Activated T-cell treated with anti-CD3 and anti-CD28 coated beads, Interleukin-2, amount 50 U/mL, for 24 hours (primary cell): Measurements from ENCODE around the gene GLYATL3.

Source experiments
- DNase-seq: peaks from one replicate; pipeline ENCODE4 v3.0.0-alpha.2; 2020
- H3K27ac Mint-ChIP-seq: 2 replicates; pipeline ENCODE4 v1.8.0; 2020; ENCODE audit warnings: mild to moderate bottlenecking, mixed read lengths
- H3K27me3 Mint-ChIP-seq: 2 replicates; pipeline ENCODE4 v1.8.0; 2020; ENCODE audit warnings: mixed read lengths
- H3K36me3 Mint-ChIP-seq: 2 replicates; pipeline ENCODE4 v1.8.0; 2020; ENCODE audit warnings: low read depth, mixed read lengths
- H3K4me1 Mint-ChIP-seq: 2 replicates; pipeline ENCODE4 v1.8.0; 2020; ENCODE audit warnings: low read depth, mixed read lengths
- H3K4me3 Mint-ChIP-seq: 2 replicates; pipeline ENCODE4 v1.8.0; 2020; ENCODE audit warnings: mild to moderate bottlenecking, moderate library complexity, mixed read lengths
- H3K9me3 Mint-ChIP-seq: 2 replicates; pipeline ENCODE4 v1.8.0; 2020; ENCODE audit warnings: mixed read lengths

GLYATL3 gene

DNA sequence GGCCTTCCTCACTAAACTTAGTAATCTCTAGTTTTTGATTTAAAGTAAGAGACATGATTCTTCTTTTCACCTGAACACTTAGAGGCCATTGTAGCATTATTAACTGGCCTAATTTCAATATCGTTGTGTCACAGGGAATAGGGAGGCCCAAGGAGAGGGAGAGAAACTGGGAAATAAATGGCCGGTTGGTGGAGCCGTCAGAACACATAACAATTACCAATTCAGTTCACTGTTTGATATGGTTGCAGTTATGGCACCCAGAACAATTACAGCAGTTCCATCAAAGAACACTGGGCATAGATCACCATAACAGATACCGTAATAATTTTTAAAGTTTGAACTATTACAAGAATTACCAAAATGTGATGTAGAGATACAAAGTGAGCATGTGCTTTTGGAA, 9.1 kb upstream of the GLYATL3 start:
- no peaks in the 10 kb centered on the region for H3K27me3 Mint-ChIP-seq
- DNase-seq: no peak
- no peaks in the 10 kb centered on the region for H3K4me1 Mint-ChIP-seq
- peaks cover 62% of the 10 kb centered on the region for H3K36me3 Mint-ChIP-seq
- H3K27ac Mint-ChIP-seq: no peak overlapping the region
- H3K9me3 Mint-ChIP-seq: no peaks in the 10 kb centered on the region
- no peak overlapping the region for H3K4me3 Mint-ChIP-seq

DNA sequence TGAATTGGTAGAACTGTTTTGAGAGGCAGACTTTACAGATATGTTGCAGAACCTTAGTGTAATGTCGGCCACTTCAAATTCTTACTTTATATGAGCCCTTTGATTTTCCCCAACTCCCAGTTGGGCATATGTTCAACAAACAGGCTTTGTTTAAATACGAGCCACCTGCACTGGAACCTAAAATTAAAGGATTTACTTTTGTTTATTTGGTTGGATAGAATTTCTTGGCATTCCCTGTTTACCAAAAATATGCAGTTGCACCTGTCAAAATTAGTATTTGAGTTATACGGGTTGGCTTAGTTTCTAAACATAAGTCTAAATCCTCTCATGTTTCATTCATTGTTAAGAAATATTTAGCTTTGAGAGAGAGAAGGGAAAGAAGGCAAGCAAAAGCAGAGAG, 2.4 kb upstream of the GLYATL3 start:
- Mint-ChIP-seq H3K4me1 (no peaks in the 10 kb centered on the region), H3K9me3 (no peaks in the 10 kb centered on the region), H3K4me3 (no peak overlapping the region), H3K27me3 (no peaks in the 10 kb centered on the region), H3K36me3 (peaks cover 15% of the 10 kb centered on the region), H3K27ac (no peak overlapping the region)
- DNase-seq: no peak

DNA sequence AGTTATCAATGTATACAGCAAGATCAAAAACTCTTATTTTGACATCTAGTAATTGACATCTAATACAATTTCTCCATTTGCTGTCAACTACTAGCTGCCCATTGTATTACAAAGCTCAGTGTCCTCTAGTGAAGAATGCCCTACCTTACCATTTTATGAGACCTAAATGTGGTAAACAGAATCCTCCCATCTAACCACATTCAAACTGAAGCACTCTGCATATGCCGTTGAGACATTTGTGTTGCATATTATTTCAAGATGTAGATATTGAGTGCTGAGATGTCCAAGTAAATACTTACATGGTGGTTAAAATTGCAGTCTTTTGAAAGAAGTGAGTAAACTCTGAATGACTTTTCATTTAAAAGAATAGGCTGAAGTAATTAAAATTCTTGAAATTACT, 597 bp upstream of the GLYATL3 start:
- no peak overlapping the region for H3K4me3 Mint-ChIP-seq
- H3K4me1 Mint-ChIP-seq: no peaks in the 10 kb centered on the region
- no peaks in the 10 kb centered on the region for H3K27me3 Mint-ChIP-seq
- H3K36me3 Mint-ChIP-seq: no peaks in the 10 kb centered on the region
- no peaks in the 10 kb centered on the region for H3K9me3 Mint-ChIP-seq
- DNase-seq: no peak
- no peak overlapping the region for H3K27ac Mint-ChIP-seq

DNA sequence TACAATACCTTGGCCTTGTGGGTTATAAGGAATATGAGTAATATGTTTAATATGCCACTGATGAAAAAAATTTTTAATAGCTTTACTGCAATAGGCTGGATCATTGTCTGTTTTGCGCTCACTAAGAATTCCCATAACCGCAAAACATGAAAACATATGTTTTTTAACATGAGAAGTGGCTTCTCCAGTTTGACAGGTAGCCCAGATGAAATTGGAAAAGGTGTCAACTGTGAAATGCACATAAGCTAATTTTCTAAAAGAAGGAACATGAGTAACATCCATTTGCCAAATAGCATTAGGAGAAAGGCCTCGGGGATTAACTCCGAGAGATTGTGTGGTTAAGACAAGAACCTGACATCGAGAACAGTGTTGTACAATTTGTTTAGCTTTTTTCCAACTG, 4.9 kb downstream of the GLYATL3 start:
- Mint-ChIP-seq H3K4me1 (no peaks in the 10 kb centered on the region), H3K9me3 (no peaks in the 10 kb centered on the region), H3K4me3 (no peak overlapping the region), H3K27me3 (peaks cover 26% of the 10 kb centered on the region), H3K36me3 (no peaks in the 10 kb centered on the region), H3K27ac (no peak overlapping the region)
- DNase-seq: no peak

DNA sequence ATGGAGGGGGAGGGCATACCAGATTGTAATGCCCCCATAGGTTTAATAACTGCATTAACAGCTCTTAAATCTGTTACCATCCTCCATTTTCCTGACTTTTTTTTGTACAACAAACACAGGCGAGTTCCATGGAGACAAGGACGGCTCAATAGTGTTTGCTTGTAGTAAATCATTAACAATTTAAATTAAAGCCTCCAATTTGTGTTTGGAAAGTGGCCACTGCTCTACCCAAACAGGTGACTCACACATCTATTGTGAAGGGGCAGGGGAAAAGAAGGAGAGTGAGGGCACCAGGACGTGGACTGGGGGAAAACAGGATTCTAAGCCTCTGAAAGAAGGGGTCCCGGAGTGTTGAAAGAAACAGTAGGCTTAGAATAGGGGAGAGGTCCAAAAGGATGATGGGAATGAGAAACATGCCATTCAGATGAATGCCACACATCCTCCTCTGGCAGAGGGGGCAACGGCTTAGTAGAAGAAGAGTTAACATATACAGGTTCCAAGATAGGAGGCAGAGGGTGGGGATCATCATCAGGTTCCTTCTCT, 6.9 kb downstream of the GLYATL3 start:
- DNase-seq: no peak
- Mint-ChIP-seq H3K4me1 (no peaks in the 10 kb centered on the region), H3K36me3 (no peaks in the 10 kb centered on the region), H3K27me3 (peaks cover 26% of the 10 kb centered on the region), H3K4me3 (no peak overlapping the region), H3K27ac (no peak overlapping the region), H3K9me3 (no peaks in the 10 kb centered on the region)

DNA sequence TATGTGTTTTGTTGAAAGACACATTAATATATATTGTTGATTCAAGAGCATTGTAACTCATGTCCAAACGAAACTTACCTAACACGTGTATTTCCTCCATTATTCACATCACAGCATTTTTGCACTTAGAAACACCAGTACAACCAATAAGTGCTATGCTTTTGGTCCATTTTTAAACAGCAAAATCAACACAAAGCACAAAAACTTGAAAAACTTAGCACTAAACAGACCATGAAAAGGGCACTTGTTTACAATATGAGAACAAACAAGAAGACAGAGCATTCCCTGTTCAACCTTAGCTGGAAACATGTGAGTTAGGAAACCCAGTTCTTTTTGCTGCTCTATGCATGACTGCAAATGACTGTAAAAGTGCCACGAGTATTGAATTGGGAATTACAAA, 9.6 kb downstream of the GLYATL3 start:
- Mint-ChIP-seq H3K36me3 (no peaks in the 10 kb centered on the region), H3K27me3 (peaks cover 36% of the 10 kb centered on the region), H3K4me3 (no peak overlapping the region), H3K9me3 (no peaks in the 10 kb centered on the region), H3K27ac (no peak overlapping the region), H3K4me1 (no peaks in the 10 kb centered on the region)
- no peak for DNase-seq

DNA sequence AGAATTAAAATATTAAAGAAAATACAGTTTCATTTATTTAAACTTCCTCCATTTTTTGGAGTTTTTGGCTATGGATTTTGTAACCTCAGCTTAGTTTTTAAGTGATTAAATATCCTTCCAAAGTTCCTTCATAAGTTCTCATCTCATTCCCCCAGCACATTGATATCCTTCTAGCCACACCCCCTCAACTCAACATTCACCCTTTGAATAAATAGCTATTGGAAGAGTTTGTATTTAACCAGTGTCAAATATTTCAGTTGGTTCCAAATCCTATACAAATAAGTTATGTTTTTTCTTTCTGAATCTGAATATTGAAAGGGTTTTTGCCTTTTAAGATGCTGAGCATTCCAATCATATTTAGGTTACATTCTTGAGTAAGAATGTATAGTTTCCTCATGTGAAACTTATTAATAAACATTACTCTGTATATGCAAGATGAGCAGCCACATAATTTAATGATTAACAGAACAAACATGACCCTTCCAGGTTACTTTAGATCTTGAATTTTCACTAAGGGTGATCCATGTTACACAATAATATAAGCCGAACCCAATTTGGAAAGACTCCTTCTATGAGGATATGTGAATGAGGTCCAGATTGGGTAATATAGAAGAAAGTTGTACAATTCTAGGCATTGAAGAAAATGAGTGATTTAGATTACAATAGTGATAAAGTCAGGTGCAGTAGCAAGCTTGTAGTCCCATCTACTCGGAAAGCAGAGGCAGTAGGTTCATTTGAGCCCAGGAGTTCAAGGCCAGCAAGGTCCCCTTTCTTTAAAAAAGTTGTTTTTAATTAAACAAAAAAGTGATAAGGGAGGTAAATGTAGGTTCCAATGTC, 13.6 kb downstream of the GLYATL3 start:
- Mint-ChIP-seq H3K4me3 (no peak overlapping the region), H3K27ac (no peak overlapping the region), H3K27me3 (peaks cover 24% of the 10 kb centered on the region), H3K9me3 (no peaks in the 10 kb centered on the region), H3K36me3 (no peaks in the 10 kb centered on the region), H3K4me1 (no peaks in the 10 kb centered on the region)
- DNase-seq: no peak

DNA sequence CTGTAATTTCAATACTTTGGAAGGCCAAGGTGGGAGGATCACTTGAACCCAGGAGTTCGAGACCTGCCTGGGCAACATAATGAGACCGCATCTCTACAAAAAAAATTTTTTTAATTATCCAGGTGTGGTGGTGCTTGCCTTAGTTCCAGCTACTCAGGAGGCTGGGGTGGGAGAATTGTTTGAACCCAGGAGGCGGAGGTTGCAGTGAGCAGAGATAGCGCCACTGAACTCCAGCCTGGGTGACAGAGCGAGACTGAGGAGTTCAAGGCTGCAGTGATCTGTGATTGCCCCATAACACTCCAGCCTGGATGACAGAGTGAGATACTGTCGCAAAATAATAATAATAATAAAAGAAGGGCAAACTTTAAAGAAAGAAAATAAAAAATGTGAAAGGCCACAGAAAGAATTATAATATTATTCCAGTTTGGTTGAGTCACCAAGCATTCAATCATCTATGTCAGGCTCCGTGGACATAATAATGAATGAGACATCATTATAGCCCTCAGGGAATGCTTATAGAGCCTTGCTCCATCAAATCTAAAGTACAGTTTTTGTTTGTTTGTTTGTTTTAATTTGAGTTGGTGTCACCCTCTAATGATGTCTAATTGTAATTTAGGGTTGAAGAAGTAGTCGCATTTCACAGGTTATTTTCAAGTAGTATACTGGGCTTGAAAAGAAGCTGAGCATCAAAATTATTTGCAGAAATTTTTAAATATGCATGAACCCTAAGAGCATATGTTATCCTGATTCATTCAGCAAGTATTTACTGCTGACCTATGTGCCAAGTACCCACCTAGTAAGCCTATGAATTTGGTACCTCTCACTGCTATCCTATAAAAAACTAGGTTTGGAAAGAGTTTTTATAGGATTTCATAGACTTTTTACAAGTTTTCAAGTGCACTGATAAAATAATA, 15.1 kb downstream of the GLYATL3 start:
- H3K27ac Mint-ChIP-seq: no peak overlapping the region
- DNase-seq: no peak
- no peaks in the 10 kb centered on the region for H3K4me1 Mint-ChIP-seq
- no peak overlapping the region for H3K4me3 Mint-ChIP-seq
- no peaks in the 10 kb centered on the region for H3K36me3 Mint-ChIP-seq
- peaks cover 19% of the 10 kb centered on the region for H3K27me3 Mint-ChIP-seq
- H3K9me3 Mint-ChIP-seq: no peaks in the 10 kb centered on the region

DNA sequence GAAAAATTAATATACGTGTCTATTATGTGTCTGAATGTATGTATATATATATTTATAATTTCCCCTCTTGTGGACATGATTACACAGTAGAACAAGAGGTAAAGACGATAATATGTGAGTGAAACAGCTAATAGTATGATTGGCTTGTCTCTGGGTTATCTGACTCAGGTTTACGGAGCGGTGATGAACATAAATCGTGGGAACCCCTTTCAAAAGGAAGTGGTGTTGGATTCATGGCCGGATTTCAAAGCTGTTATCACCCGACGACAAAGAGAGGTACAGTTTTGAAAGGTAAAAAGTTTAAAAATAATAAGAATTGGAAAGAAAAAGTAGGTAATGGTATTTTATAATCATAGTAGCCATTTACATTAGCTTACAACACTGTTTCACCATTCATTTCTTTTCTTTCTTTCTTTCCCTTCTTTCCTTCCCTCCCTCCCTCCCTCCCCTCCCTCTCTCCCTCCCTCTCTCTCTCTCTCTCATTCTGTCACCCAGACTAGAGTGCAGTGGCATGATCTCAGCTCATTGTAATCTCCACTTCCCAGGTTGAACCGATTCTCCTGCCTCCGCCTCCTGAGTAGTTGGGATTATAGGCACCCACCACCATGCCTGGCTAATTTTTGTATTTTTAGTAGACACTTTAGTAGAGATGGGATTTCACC, 15.9 kb downstream of the GLYATL3 start:
- Mint-ChIP-seq H3K9me3 (no peaks in the 10 kb centered on the region), H3K4me3 (no peak overlapping the region), H3K4me1 (no peaks in the 10 kb centered on the region), H3K27ac (no peak overlapping the region), H3K36me3 (no peaks in the 10 kb centered on the region), H3K27me3 (peaks cover 21% of the 10 kb centered on the region)
- no peak for DNase-seq

DNA sequence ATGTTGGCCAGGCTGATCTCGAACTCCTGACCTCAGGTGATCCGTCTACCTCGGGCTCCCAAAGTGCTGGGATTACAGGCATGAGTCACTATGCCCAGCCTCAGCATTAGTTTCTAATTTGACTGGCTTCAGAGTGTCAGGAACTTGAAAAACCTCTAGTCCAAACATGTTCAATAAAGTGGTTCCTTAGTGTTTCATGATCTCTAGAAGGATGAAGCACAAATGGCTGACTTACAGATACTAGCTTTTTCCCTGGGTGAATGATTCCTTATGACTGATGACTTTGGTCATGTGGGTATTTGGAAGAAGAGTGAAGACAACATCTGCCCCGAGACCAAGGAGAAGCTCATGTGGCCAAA, 16.4 kb downstream of the GLYATL3 start:
- Mint-ChIP-seq H3K9me3 (no peaks in the 10 kb centered on the region), H3K27me3 (peaks cover 21% of the 10 kb centered on the region), H3K27ac (no peak overlapping the region), H3K36me3 (no peaks in the 10 kb centered on the region), H3K4me3 (no peak overlapping the region), H3K4me1 (no peaks in the 10 kb centered on the region)
- DNase-seq: no peak

DNA sequence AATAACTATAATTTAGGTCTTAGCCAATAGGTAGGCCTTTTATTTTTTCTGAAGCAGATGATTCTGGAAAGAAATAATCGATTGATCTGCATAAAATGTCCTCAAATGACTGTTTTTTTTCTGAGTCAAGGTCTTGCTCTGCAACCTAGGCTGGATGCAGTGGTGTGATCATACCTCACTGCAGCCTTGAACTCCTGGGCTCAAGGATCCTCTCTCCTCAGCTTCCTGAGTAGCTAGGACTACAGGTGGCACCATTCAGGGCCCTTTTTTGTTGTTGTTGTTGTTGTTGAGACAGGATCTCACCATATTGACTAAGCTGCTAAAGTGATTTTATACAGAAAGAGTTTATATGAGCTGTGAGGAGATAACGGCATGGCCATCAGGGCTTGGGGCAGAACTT, 18.2 kb downstream of the GLYATL3 start:
- no peak for DNase-seq
- no peaks in the 10 kb centered on the region for H3K4me1 Mint-ChIP-seq
- no peak overlapping the region for H3K27ac Mint-ChIP-seq
- no peaks in the 10 kb centered on the region for H3K36me3 Mint-ChIP-seq
- H3K4me3 Mint-ChIP-seq: no peak overlapping the region
- H3K9me3 Mint-ChIP-seq: no peaks in the 10 kb centered on the region
- H3K27me3 Mint-ChIP-seq: peaks cover 21% of the 10 kb centered on the region

DNA sequence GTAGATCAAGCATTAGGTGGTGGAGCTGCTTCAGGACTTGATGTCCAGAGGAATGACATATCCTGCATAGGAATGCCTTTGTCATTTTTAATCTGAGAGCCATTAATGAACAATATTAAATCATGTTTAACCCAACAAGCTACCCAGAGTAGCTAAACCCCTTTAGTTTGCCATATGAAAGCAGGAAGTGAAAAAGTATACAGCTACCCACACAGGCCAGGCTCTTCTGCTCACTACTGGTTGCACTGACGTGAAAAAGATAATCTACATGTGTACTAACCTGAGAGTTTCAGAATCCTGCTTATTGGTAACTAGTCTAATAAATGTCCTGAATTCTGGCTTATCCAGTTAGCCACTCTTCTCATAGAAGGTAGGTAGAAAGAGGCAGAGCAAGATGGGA, 19.9 kb downstream of the GLYATL3 start:
- Mint-ChIP-seq H3K36me3 (no peaks in the 10 kb centered on the region), H3K27me3 (peaks cover 10% of the 10 kb centered on the region), H3K27ac (no peak overlapping the region), H3K4me3 (no peak overlapping the region), H3K9me3 (no peaks in the 10 kb centered on the region), H3K4me1 (no peaks in the 10 kb centered on the region)
- no peak for DNase-seq

DNA sequence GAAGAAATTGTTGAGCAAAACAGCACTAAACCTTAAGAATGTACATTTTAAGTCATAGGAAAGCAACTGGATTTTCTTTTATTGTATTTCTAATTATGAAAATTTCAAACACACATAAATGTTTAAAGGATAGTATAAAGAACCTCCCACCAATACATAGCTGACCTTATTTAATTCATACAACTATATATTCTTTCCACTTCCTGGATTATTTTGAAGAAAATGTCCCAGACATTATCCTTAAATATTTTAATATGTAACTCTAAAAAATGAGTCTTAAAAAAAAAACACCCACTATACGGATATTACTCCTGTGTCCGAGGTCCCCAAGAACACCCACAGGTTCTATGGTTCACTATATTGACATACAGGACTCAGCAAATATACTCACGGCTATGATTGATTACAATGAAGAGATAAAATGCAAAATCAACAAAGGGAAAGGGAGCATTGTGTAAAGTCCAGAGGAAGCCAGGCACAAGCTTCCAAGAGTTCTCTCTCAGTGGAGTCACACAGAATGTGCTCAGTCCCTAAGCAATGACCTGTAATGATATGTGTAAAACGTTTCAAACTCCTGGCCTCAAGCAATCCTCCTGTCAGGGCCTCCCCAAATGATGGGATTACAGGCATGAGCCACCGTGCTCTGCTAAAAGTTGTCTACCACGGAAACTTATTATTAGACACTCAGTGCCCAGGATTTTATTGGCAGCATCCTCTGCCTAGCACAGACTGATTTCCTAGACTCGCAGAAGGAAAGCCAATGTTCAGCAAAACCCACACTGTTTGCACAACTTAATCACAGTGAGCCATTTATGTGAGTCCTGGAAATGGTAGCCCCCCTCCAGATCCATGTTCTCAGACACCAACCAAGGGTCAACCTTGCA, 23.2 kb downstream of the GLYATL3 start:
- Mint-ChIP-seq H3K36me3 (no peaks in the 10 kb centered on the region), H3K4me1 (no peaks in the 10 kb centered on the region), H3K4me3 (no peak overlapping the region), H3K27ac (no peak overlapping the region), H3K27me3 (peaks cover 2% of the 10 kb centered on the region), H3K9me3 (no peaks in the 10 kb centered on the region)
- DNase-seq: no peak

DNA sequence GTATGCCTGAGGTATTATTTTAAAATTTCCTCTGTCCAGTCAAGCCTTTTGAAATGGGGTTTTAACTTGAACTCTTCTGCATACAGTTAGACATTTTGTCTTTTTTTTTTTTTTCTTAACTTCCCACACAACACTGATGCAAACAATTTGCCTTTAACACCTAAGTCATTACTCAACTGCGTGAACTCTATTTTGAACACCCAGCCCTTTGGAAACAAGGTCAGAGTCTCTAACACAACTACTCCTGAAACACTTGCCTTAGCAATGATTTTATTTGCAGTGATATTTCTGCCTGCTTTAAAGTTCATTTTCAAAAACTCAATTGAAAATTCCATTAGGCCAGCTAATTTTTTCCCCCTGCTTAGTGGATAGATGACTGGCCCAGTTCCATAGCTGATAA, 24.2 kb downstream of the GLYATL3 start:
- H3K4me1 Mint-ChIP-seq: no peaks in the 10 kb centered on the region
- DNase-seq: no peak
- H3K9me3 Mint-ChIP-seq: no peaks in the 10 kb centered on the region
- no peaks in the 10 kb centered on the region for H3K36me3 Mint-ChIP-seq
- H3K4me3 Mint-ChIP-seq: no peak overlapping the region
- peaks cover 6% of the 10 kb centered on the region for H3K27me3 Mint-ChIP-seq
- H3K27ac Mint-ChIP-seq: no peak overlapping the region
